GM21367 (cell line): Measurements from ENCODE around the gene BCL2L13.

ENCODE experiments used
- ATAC-seq: cut with Tn5 transposase; IDR thresholded peaks from one replicate; pipeline ENCODE4 v1.9.1; 2021; ENCODE audit not compliant: unreplicated experiment

Gene BCL2L13, protein sequence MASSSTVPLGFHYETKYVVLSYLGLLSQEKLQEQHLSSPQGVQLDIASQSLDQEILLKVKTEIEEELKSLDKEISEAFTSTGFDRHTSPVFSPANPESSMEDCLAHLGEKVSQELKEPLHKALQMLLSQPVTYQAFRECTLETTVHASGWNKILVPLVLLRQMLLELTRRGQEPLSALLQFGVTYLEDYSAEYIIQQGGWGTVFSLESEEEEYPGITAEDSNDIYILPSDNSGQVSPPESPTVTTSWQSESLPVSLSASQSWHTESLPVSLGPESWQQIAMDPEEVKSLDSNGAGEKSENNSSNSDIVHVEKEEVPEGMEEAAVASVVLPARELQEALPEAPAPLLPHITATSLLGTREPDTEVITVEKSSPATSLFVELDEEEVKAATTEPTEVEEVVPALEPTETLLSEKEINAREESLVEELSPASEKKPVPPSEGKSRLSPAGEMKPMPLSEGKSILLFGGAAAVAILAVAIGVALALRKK

DNA sequence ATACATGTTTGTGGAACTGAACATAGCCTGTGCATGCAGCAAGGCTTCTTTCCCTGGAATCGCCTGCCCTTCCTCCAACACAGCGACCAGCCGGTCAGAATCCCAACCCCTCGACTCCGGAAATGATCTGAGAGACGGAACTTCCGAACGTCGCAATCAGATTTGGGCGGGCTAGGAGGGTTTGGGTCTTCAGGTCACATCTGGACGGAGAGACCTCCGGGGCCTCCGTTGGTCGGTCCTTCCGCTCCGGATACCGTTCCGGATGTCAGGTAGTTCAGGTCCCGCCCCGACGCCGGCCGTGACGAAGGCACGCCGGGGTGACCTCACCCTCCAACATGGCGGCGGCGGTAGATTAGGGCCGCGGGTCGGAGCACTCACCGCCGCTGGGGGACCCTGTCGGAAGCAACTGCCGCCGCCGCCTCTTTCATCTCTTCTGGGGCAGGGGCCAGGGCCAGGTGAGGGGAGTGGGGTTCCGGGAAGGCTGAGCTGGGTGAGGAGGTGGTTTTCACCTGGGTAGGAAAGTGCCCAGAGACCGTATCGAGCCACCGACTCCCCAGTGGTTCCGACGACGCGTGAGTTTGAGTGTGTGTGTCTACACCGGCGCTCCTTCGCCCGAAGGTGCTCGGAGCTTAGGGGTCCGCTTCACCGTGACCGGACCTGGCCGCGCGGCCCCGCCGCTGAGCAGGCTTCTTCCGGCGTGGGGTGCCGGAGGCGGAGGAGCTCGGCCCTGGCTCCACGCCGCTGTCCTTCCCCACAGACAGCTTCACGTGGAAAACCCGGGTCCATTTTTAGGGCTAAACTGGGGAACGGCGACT, at the start of gene BCL2L13:
BCL2L13 (plus strand) TSS at position 326 of the 815 bp plus-strand sequence. CDS start 16,955 bp downstream, outside the sequence.
- ATAC-seq = peak; percentile 88

DNA sequence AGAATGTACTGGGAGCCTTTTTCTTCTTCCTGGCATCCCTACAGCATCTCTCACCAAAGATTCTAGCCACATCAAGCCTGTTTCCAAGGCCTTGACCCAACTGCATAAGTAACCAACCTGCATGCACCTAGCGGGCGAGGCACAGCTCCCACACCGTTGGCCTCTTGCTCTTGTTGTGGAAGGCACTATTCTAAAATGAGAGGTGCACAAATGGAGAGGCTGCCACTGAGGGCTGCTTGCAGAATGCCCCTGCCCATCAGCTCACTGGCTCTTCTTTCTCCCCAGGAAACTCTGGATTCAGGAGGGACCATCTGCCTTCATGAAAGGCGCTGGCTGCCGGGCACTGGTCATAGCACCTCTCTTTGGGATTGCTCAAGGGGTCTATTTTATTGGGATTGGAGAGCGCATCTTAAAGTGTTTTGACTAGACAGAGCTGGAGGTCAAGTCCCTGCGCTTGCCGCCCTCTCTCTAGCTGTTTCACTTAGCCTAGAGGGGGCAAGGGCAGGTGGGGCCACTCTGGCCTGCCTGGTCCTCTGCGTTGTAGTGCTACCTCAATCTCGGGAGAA, 48.7 kb upstream of the BCL2L13 start:
- ATAC-seq = no peak

DNA sequence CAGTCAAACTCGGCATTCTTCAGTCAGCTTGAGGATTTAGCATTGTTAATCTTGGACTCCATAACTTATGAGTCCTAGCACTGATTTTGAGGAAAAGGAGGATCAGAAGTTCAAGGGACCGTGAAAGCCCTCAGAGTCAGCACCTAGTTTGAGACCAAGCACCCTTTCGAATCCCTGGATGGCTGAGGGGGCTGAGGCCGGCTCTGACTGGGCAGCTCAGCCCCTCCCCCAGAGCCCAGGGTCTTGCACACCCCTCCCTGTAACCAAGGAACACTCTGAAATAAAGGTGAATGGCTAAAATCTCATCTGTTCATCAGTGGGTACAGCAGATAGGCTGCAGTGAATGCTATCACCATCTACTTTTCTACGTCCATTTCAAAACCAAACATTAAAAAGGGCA, 48.0 kb upstream of the BCL2L13 start:
- no peak for ATAC-seq

DNA sequence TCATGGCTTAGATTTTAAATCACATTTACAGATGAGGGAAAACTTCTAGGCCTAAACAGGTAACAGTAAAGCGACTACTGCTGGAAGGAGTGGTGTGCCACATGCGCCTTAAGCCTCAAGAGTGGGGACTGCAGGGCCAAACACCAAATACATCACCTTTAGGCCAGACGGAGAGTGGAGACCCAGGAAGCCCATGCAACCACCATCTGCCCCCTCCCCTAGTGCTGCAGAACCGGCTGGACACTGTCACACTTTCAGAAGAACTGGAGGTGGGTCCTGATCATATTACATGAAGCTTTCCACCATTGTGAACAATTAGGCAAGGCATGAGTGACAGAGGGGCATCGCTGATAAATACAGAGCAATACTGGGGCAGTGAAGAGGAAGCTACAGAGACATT, 46.4 kb upstream of the BCL2L13 start:
- ATAC-seq = no peak

DNA sequence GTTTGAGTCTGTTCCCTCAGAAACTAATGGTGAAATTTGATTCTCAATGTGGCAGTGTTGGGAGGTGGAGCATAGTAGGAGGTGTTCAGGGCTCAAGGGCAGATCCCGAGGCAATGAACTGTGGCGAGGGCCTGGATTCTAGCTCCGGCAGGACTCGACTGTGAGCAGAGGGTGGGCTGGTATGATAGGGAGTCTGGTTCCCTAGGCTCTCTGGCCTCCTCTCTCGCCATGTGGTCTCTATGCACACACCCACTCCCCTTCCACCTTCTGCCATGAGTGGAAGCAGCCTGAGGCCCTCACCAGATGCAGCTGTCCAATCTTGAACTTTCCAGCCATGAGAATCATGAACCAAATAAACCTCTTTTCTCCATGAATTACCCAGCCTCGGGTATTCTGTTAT, 42.3 kb upstream of the BCL2L13 start:
- ATAC-seq = no peak

DNA sequence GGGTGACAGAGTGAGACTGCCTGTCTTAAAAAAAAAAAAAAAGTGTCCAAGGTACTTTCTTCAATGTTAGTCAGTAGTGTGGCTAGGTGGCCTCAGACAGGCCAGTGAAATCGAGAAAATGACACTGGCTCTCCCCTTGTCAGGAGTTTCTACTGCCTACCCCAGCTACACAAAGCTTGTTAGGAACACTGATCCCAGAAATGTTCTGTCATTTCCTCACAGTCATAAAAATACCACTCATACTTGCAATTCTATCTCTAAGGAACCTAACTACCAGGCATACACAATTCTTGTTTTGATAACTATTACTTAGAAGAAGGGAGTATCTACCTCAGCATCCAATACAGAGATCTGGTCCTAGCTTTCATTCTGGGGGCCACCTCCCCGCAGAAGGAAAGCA, 41.3 kb upstream of the BCL2L13 start:
- no peak for ATAC-seq

DNA sequence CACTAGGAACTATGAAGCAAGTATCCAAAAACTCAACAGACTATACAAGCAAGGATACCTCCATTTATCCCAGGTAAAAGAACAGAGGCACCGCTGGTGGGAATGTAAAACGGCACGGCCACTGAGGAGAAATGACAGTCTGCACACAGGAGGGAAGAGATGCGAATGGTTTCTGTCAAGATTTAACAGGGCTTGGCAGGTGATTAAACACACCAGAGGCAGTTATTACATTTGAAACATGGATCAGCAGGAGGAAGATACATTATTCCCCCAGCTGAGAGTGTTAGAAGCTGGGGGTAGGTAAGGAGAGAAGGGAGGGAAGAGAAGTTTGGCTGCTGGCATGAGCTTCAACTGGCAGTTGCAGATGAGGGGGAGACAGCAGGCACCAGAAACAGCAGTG, 40.2 kb upstream of the BCL2L13 start:
- ATAC-seq = no peak

DNA sequence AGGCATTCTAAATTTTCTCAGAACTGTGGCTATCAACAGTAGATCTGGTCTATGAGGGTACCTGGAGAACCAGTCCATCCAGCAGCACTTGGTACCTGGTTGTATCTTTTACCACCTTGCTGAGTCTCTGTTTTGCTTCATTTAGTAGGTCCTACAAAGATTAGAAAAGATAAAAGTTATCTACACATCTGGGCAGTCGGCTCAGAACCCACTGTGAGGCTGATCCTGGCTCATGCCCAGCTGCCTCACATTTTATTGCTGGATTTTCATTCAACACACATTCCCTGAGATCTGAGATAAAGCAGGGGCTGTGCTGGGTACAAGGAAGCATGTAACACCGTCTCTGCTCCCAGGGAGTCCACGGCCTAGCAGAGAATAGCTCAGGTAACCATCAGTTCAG, 37.5 kb upstream of the BCL2L13 start:
- ATAC-seq = no peak

DNA sequence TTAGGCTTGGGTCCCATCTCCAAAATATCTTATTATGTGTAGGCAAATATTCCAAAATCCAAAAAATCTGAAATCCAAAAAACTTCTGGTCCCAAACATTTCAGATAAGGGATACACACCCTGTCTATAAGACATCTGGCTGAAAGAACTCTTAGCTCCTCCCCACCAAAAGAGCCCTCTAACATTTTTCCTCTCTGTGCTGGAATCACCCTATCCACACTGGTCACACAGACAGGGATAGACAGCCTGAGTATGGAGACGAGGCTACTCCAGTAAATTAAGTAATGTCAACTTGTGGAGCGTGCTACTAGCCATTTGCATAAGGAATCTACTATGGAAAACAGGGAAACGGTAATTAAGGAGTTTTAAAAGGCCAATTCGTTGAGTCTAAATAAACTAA, 34.9 kb upstream of the BCL2L13 start:
- ATAC-seq = no peak

DNA sequence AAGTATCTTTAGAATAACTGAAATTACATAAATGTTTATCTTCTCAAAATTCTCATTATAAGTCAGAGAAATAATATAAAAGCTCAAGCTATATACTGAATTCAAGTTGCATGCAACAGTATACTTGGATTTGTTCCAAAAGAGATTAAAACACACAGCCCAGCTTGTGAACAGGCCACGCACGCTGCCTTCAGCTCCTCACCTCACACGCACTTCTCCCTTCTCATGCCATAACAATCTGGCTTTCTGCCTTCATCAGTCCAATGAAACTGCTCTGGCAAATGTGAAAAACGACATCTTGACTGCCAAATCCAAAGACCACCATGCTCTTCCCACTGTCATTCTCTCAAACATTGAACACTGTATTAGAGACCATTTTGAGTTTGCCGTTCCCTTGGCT, 32.1 kb upstream of the BCL2L13 start:
- no peak for ATAC-seq

DNA sequence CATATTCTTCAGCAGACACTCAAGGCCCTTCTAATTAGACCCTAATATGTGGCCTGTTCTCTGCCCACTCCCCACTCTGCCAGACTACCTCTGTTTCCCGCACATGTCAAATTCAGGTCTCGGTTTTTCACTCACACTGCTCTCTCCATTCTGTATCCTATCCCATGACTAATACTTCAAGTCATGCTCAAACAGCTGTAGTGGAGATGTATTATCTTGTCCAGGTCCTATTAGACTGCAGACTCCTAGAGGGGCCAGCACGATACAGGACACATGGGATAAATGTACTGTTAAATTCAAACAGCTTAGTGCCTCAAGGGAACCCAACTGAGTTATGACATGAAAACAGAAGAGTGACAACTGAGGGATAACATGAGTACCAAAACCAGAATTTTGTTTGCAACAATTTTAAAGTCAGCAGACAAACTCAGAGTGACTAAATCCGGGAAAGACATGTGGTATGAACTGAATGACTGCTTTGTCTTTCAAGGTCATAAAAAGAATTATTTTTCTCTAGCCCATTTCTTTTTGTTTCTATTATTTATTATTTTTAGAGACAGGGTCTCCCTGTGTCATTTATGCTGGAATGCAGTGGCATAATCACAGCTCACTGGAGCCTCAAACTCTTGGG, 30.6 kb upstream of the BCL2L13 start:
- no peak for ATAC-seq

DNA sequence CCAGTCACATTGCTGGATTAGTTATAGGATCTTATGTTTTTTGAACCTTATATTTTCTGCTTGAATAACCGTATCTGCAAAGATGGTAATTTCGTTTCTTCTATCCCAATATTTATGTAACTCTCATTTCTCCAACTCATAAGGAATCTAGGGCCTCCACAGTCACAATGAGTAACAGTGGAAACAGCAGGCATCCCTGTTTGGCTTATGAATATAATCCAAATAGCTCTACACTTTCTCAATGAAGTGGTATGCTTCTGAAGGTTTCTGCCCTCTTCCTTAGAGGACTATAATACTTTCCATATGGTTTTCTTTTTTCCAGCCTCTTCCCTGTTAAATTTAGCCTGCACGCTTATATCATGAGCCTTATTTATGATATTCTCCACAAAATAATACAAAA, 26.5 kb upstream of the BCL2L13 start:
- no peak for ATAC-seq

DNA sequence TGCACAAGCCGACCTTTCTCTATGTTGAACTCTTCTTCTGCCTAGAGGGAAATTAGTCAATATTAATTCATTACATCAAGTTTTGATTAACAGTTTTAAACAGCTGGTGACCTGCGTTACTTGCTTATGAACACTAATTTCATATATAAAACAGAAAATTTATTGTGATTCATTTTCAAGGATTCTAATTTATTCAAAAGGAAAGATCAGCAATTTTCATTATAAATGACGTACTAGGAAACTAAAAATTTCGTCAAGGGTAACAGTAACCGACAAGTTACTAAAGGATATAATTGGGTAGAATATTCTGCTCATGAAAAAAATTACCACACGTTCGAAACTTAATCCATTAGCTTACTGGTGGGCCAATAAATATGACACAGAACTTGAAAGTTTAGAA, 25.3 kb upstream of the BCL2L13 start:
- ATAC-seq = no peak

DNA sequence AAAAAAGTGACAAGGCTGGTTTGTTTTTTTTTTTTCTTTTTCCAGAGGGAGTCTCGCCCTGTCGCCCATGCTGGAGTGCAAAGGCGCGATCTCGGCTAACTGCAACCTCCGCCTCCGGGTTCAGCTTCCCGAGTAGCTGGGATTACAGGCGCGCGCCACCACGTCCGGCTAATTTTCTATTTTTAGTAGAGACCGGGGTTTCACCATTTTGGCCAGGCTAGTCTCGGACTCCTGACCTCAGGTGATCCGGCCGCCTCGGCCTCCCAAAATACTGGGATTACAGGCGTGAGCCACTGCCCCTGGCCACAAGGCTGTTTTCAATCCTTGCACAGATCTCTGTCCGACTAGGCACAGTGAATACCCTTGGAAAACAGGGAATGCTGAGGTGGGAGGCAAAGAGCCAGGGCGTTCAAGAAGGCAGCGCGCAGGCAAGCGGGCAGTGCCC, 10.6 kb upstream of the BCL2L13 start:
- ATAC-seq = no peak

DNA sequence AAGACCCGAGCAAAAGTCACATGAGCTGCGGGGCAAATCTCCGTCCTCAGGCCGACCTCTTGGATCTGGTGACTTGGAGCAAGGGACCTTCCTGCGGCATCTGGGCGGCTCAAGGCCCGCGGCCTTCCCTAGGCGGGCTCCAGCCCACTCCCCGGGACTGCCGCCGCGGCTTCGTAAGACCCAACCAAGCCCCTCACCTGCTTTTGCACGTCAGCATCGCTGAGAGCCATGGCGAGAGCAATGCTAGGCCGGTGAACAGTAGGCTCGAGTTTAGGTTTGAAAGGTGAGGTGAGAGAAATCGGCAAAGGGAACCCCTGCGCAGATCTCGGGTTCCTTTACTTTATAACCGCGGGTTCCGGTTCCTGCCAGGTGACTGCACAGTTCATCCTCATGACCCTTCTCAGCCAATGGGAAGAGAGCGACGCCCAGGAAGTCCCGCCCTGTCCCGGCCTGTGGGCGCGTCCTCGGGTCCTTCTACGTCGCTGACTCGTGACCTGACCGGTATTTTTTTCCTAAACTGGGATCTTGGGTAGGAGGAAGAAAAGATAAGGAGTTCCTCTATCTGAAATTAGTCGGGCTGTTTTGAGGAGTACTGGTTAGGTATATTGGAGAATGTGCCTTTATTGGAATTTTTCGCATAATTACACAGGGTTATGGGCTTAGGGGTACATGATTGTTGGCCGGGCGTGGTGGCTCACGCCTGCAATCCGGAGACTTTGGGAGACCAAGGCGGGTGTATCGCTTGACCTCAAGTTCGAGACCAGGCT, 10.0 kb upstream of the BCL2L13 start, which contains the start of gene ATP6V1E1:
ATP6V1E1 (minus strand) TSS at position 344 of the 767 bp plus-strand sequence; CDS start at position 230, 114 bp downstream.
- ATAC-seq = peak; percentile 91

DNA sequence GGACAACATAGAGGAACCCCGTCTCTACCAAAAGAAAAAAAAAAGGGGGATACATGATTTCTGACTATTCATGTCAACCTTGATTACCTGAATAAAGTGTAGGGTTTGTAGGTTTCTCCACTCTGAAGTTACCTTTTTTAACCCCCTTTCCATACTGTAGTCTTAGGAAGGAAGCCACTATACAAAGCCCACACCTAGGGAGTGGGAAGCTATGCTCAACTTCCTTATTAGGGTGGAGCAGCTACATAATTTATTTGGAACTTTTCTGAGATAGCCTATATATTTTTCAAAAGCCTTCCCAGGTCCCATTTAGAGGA, 9.4 kb upstream of the BCL2L13 start:
- ATAC-seq = no peak

DNA sequence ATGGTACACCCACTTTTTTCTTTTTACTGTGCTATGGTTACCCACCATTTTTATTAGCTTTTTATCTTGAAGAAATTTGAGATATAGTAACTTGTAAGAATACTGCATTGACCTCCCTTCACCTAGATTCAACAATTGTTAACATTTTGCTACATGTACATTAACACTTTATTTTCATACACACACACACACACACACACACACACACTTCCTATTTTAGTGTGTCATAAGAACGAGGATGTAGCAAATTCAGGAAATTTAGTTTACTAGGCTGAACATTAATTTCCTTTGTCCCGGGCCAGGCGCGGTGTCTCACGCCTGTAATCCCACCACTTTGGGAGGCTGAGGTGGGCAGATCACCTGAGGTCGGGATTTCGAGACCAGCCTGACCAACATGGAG, 8.9 kb upstream of the BCL2L13 start:
- ATAC-seq = no peak

DNA sequence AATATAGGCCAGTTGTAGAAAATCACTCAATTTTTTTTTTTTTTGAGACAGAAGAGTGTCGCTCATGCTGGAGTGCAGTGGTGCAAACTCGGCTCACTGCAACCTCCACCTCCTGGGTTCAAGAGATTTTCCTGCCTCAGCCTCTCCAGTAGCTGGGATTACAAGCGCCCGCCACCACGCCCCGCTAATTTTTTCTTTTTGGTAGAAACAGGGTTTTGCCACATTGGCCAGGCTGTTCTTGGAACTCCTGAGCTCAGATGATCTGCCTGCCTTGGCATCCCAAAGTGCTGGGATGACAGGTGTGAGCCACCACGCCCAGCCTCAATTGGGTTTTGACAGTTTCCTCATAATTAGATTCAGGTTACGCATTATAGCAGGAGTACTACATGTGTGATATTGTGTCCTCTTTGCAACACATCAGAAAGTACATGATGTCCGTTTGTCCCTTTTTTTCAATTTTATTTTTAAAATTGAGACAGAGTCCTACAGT, 7.4 kb upstream of the BCL2L13 start:
- ATAC-seq = no peak

DNA sequence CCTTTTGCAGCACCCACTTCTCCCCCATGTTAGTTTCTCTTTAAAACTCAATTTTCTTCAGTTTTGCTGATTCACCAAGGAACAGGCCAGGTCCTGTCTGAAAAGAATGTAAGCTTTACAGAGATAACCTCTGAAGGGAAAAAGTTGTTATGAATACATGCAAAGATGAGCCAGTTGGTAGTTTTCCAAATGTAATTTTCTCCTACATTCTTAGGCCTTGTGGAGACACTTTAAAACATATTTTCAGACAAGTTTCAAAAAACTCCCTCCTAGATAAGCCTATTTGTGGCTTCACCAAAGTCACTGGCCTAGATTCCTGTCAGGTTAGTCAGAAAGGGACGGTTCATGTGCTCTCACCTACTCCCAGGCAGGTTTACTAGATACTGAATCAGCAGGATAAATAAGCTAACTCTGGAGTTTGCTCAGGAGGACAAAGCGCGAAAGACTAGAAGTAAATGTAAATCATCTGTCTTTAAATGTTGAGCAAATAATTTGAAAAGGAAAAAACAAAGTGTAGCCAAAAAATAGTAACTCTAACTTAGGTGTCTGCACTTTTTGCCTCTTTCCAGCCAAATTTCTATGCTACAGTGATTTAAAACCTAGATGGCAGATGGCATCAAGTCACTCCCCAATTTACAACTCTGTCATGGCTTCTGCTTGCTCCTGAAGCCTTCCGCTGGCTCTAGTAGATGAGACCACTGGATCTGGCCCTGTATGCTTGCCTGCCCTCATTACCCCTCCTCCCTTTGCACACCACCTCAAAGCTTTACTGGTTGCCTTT, 5.2 kb upstream of the BCL2L13 start:
- no peak for ATAC-seq

DNA sequence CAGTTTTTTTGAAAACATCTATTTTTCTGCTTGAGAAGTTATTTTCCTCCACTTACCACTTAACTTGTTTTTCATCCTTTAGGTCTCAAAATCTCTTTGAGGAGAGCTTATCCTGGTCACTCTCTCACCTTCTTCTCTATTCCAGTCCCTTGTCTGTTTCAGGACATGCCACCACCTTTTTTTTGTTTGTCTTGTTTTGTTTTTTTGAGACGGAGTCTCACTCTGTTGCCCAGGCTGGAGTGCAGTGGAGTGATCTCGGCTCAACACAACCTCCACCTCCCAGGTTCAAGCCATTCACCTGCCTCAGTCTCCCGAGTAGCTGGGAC, 4.6 kb upstream of the BCL2L13 start:
- no peak for ATAC-seq
